Measurements from ENCODE around the gene TOM1. TPM values are rescaled to one million over a fixed set of nuclear protein-coding genes. Genes with fewer than 3 reads are reported as not detected.

The TOM1 gene
- total and polyA plus RNA-seq, 2 of the 13 experiments (the other 11 are each of a cell fraction or from before 2014, with no cell fraction given) = 30.8 to 87.3 TPM

GRCh38 chr22:35333220-35333619, 33.5 kb downstream of the TOM1 start:
- Histone ChIP-seq H3K79me2 (ENCODE audit: insufficient read depth, low read length) (no peaks in the 10 kb centered on the region), H3K4me1 (ENCODE audit: insufficient read depth, low read length) (peaks cover 38% of the 10 kb centered on the region), H3K4me3 (replicated peaks in 1 of 3; ENCODE audit: insufficient read depth in 1 of 3, low read depth in 2 of 3, low read length in 3 of 3) (no peak overlapping the region), H3K9ac (ENCODE audit: insufficient read depth, low read depth, low read length) (no peak overlapping the region), H4K20me1 (ENCODE audit: insufficient read depth, low read length) (no peaks in the 10 kb centered on the region), H3K27me3 (ENCODE audit: control insufficient read depth in 1 of 2, insufficient read depth in 2 of 2, low read length in 2 of 2) (no peaks in the 10 kb centered on the region), H3K27ac (ENCODE audit: extremely low read length, insufficient read depth, low read length) (no peak overlapping the region), H3K9me3 (ENCODE audit: low read length) (no peaks in the 10 kb centered on the region), H2AFZ (ENCODE audit: low read length) (no peak overlapping the region), H3K4me2 (ENCODE audit: low read depth, low read length) (no peak overlapping the region), H3K36me3 (replicated peaks in 1 of 2; ENCODE audit: control insufficient read depth in 1 of 2, insufficient read depth in 2 of 2, low read length in 2 of 2) (peaks cover 39 to 69% of the 10 kb centered on the region in 2 experiments)
- in situ Hi-C loops (cut with HindIII; ENCODE audit: extremely low pct_ligation_motif_present, low pct_unique_long_range_greater_than_20kb) = no loop called here
- no peak for TF ChIP-seq MLXIP (CRISPR knock-in tag; IDR thresholded peaks at IDR 0.05; ENCODE audit: borderline replicate concordance)
- TF ChIP-seq MZF1 (CRISPR knock-in tag; IDR thresholded peaks at IDR 0.05; ENCODE audit: borderline replicate concordance) = no peak
- no peak for TF ChIP-seq ZBTB46 (CRISPR knock-in tag; IDR thresholded peaks at IDR 0.05; ENCODE audit: borderline replicate concordance)
- BruUV-seq (replicated peaks) = no TSS peak
- DNase-seq (ENCODE audit: low spot score) = no peak
- ChIA-PET POLR2A (interaction anchor here (1.5 kb wide), 1 partner anchor 33 kb away, joined by 3 read pairs; the partner anchor contains the start of gene TOM1), CTCF (ENCODE audit: low intra/inter-chr PET ratio, low total read pairs) (no interaction called here)
- no peak for ATAC-seq
- FAIRE-seq = no peak
- intact Hi-C loops (cut with micrococcal nuclease; ENCODE audit: unreplicated experiment) = no loop called here
- WGBS (ENCODE audit: low lambda C conversion rate) = 100% methylated on average over 4 of the region's 7 CpGs
